A549 (cell line): ENCODE results near the gene PCED1A. TPM values are rescaled to one million over a fixed set of nuclear protein-coding genes. Genes with fewer than 3 reads are reported as not detected.

Experiments used
- ATAC-seq, 2 experiments: fragments of 200-7000 bp in 1 of 2; fragments of >200 bp in 1 of 2; cut with Nextera tagmentation in 1 of 2; cut with Tn5 transposase in 1 of 2; 3 replicates each; pipeline versions ENCODE4 v1.8.0 to v1.9.1; 2018 to 2020; ENCODE audit warnings: mild to moderate bottlenecking in 1 of 2, moderate library complexity in 1 of 2
- CTCF ChIA-PET: fragments of 300-600 bp; sonication (Branson Sonifier 250); formaldehyde crosslinking; extraction: SDS; loops from one replicate; lab custom pipeline; 2021; ENCODE audit warnings: antibody characterized with exemption, inconsistent platforms; lab: Yijun Ruan, JAX
- POLR2A ChIA-PET: fragments of 350-600 bp; formaldehyde crosslinking; extraction: SDS; loops from one replicate; lab custom pipeline; 2021; ENCODE audit warnings: antibody characterized with exemption, inconsistent platforms; lab: Yijun Ruan, JAX
- DNase-seq, 2 experiments: peaks; one replicate each; pipeline versions ENCODE4 v3.0.0 to v3.0.0-alpha.2; 2011 to 2016; ENCODE audit warnings: low read depth in 1 of 2, low spot score in 1 of 2
- FAIRE-seq: peaks from 2 replicates; lab custom pipeline; 2011; peaks lifted over from hg19 to GRCh38; lab: Jason Lieb, UNC
- H3K27ac ChIP-seq, 2 experiments: fragments of >200 bp; sonication (Bioruptor Twin); formaldehyde crosslinking; 3 replicates each; pipeline ENCODE4 v1.5.1; 2016 to 2017
- H3K4me1 ChIP-seq: fragments of >200 bp; sonication (Bioruptor Twin); formaldehyde crosslinking; 3 replicates; pipeline ENCODE4 v1.6.1; 2016
- H3K4me2 ChIP-seq: fragments of >200 bp; sonication (Bioruptor Twin); formaldehyde crosslinking; 3 replicates; pipeline ENCODE4 v1.6.1; 2016
- H3K4me3 ChIP-seq: fragments of >200 bp; sonication (Bioruptor Twin); formaldehyde crosslinking; 3 replicates; pipeline ENCODE4 v1.5.1; 2016
- H3K9me3 ChIP-seq: fragments of >200 bp; sonication (Bioruptor Twin); formaldehyde crosslinking; 3 replicates; pipeline ENCODE4 v1.6.1; 2016
- CBX2 ChIP-seq: fragments of 200-600 bp; sonication (generic); IDR thresholded peaks from 2 replicates; pipeline ENCODE4 v1.6.1; 2016; ENCODE audit warnings: low read depth, mild to moderate bottlenecking, borderline replicate concordance
- CHD2 ChIP-seq: fragments of 150-350 bp; IDR thresholded peaks from 2 replicates; pipeline ENCODE4 v1.6.1; 2014; ENCODE audit warnings: low read length; ENCODE audit not compliant: partially characterized antibody
- CHD4 ChIP-seq: fragments of 200-600 bp; sonication (generic); IDR thresholded peaks from 2 replicates; pipeline ENCODE4 v1.6.1; 2016; ENCODE audit warnings: antibody characterized with exemption, mild to moderate bottlenecking, borderline replicate concordance
- EHF ChIP-seq: fragments of 250-450 bp; sonication (Bioruptor Pico); IDR thresholded peaks from 2 replicates; pipeline ENCODE4 v1.5.0; 2020; ENCODE audit warnings: mild to moderate bottlenecking
- EP300 ChIP-seq, 2 experiments: fragments of >200 bp; sonication (Bioruptor Twin); formaldehyde crosslinking; IDR thresholded peaks; 2 replicates in 1 of 2; 3 replicates in 1 of 2; pipeline ENCODE4 v1.6.1; 2016 to 2017
- FOSB ChIP-seq: fragments of 250-450 bp; sonication (Bioruptor Pico); IDR thresholded peaks from 2 replicates; pipeline ENCODE4 v1.5.0; 2020; ENCODE audit warnings: mild to moderate bottlenecking, moderate library complexity
- FOXS1 ChIP-seq: fragments of 250-450 bp; sonication (Bioruptor Pico); IDR thresholded peaks from 2 replicates; pipeline ENCODE4 v1.5.0; 2020; ENCODE audit warnings: mild to moderate bottlenecking, moderate library complexity
- HDAC2 ChIP-seq: fragments of 200-600 bp; sonication (generic); IDR thresholded peaks from 2 replicates; pipeline ENCODE4 v1.6.1; 2016
- HEYL ChIP-seq: fragments of 250-450 bp; sonication (Bioruptor Pico); IDR thresholded peaks from 2 replicates; pipeline ENCODE4 v1.8.0; 2021; ENCODE audit warnings: mild to moderate bottlenecking, moderate library complexity
- HMGXB4 ChIP-seq: fragments of 250-450 bp; sonication (Bioruptor Pico); IDR thresholded peaks from 2 replicates; pipeline ENCODE4 v1.5.0; 2021; ENCODE audit warnings: mild to moderate bottlenecking, moderate library complexity, borderline replicate concordance
- HOXA7 ChIP-seq: fragments of 250-450 bp; sonication (Bioruptor Pico); IDR thresholded peaks from 2 replicates; pipeline ENCODE4 v1.5.0; 2020; ENCODE audit warnings: mild to moderate bottlenecking, moderate library complexity
- HOXB13 ChIP-seq: fragments of 250-450 bp; sonication (Bioruptor Pico); IDR thresholded peaks from 2 replicates; pipeline ENCODE4 v1.5.0; 2020; ENCODE audit warnings: low read depth, mild to moderate bottlenecking, moderate library complexity
- HOXB5 ChIP-seq: fragments of 250-450 bp; sonication (Bioruptor Pico); IDR thresholded peaks from 2 replicates; pipeline ENCODE4 v1.5.0; 2020; ENCODE audit warnings: mild to moderate bottlenecking, moderate library complexity
- JUNB ChIP-seq: fragments of >200 bp; sonication (Bioruptor Twin); formaldehyde crosslinking; IDR thresholded peaks from 2 replicates; pipeline ENCODE4 v1.6.1; 2016
- KDM5A ChIP-seq: fragments of 200-600 bp; sonication (generic); IDR thresholded peaks from 2 replicates; pipeline ENCODE4 v1.6.1; 2016; ENCODE audit warnings: antibody characterized with exemption, mild to moderate bottlenecking
- PHF8 ChIP-seq: fragments of 200-600 bp; sonication (generic); IDR thresholded peaks from 2 replicates; pipeline ENCODE4 v1.6.1; 2016; ENCODE audit warnings: low read depth, mild to moderate bottlenecking, antibody characterized with exemption, moderate library complexity, borderline replicate concordance
- REST ChIP-seq: fragments of 200-600 bp; sonication (generic); IDR thresholded peaks from 2 replicates; pipeline ENCODE4 v1.6.1; 2016; ENCODE audit warnings: antibody characterized with exemption, mild to moderate bottlenecking, moderate library complexity
- RFX5 ChIP-seq: fragments of 450-650 bp; IDR thresholded peaks from 2 replicates; pipeline ENCODE4 v1.7.1; 2014; ENCODE audit warnings: antibody characterized with exemption, mild to moderate bottlenecking, moderate library complexity
- TP53 ChIP-seq: fragments of 250-450 bp; sonication (Bioruptor Pico); IDR thresholded peaks from 2 replicates; pipeline ENCODE4 v1.5.0; 2021; ENCODE audit warnings: mild to moderate bottlenecking, moderate library complexity
- ZNF302 ChIP-seq: fragments of 250-450 bp; sonication (Bioruptor Pico); IDR thresholded peaks from 2 replicates; pipeline ENCODE4 v1.9.0; 2021; ENCODE audit warnings: inconsistent platforms, mild to moderate bottlenecking, moderate library complexity
- WGBS: methylation state at CpG from one replicate; pipeline ENCODE4 v1.1.6; 2017; ENCODE audit errors: missing lambda C conversion rate; 5-methylcytosine and 5-hydroxymethylcytosine counted together
- polyA plus RNA-seq, 4 experiments: library from polyadenylated mRNA; depleted of rRNA in 3 of 4; stranded (reverse); fragments of >200 nt; fragmentation: RNase III in 1 of 4; extraction: RNeasy Plus Mini Kit Qiagen cat#74134 plus additional on column Dnase treatment in 1 of 4; gene quantifications; 2 replicates in 3 of 4; 3 replicates in 1 of 4; pipeline ENCODE4 v1.2.3, GENCODE V29; 2011 to 2017

Gene PCED1A
- polyA plus RNA-seq, 2 of the 4 experiments (the other 2 are of a cell fraction) = 25.7 to 43.8 TPM

GRCh38 chr20:2847802-2848201 is 7.3 kb upstream of the PCED1A start:
- TF ChIP-seq REST (no peak), HDAC2 (no peak)
- no peak for FAIRE-seq
- 89% methylated on average over 4 of the region's 4 CpGs for WGBS

GRCh38 chr20:2846698-2847097 is 6.2 kb upstream of the PCED1A start:
- CTCF ChIA-PET = interaction anchor here (0.6 to 14.2 kb wide), 5 partner anchors 12 to 487 kb away, joined by 3 to 170 read pairs (median 3); no protein-coding TSS in a partner anchor
- Histone ChIP-seq H3K4me3 (no peak overlapping the region), H3K4me1 (peaks cover 3% of the 10 kb centered on the region; the same call in 1 of the 3 replicates), H3K9me3 (no peaks in the 10 kb centered on the region)
- FAIRE-seq (no peak), DNase-seq (no peak)
- POLR2A ChIA-PET = no interaction called here
- WGBS = 90% methylated on average over 5 of the region's 5 CpGs
- no peak for TF ChIP-seq HDAC2
- TF ChIP-seq JUNB = no peak
- no peak for TF ChIP-seq PHF8
- TF ChIP-seq CBX2 = no peak
- no peak for TF ChIP-seq HMGXB4 (CRISPR knock-in tag)
- no peak for TF ChIP-seq TP53
- TF ChIP-seq EP300 (IDR thresholded peaks at IDR 0.05) = no peak
- no peak for TF ChIP-seq ZNF302
- TF ChIP-seq HOXB13 (CRISPR knock-in tag) = no peak
- TF ChIP-seq EHF = no peak
- TF ChIP-seq CHD4 = no peak
- no peak for TF ChIP-seq HEYL (CRISPR knock-in tag)
- TF ChIP-seq HOXA7 = no peak
- no peak for TF ChIP-seq RFX5
- TF ChIP-seq CHD2 = no peak
- TF ChIP-seq FOXS1 (CRISPR knock-in tag) = no peak
- no peak for TF ChIP-seq HOXB5 (CRISPR knock-in tag)
- no peak for TF ChIP-seq KDM5A
- no peak for TF ChIP-seq FOSB (CRISPR knock-in tag)
- TF ChIP-seq, all 56 proteins: peak for 0
- Histone ChIP-seq H3K4me2 (no peak overlapping the region), H3K27ac (no peak overlapping the region)
- no peak for ATAC-seq

More at GRCh38 chr20:2847802-2848201, 7.3 kb upstream of the PCED1A start:
- CTCF ChIA-PET = interaction anchor here (14.2 kb wide), 1 partner anchor 94 kb away, joined by 170 read pairs; no protein-coding TSS in a partner anchor
- Histone ChIP-seq H3K4me2 (no peak overlapping the region), H3K4me3 (no peak overlapping the region), H3K9me3 (no peaks in the 10 kb centered on the region), H3K4me1 (no peaks in the 10 kb centered on the region), H3K27ac (no peak overlapping the region)
- DNase-seq (no peak), ATAC-seq (no peak)
- POLR2A ChIA-PET = no interaction called here
